GM10248 (cell line): ENCODE measurements around the gene ZBTB32.
A peak's percentile ranks its signal among the peaks of the same experiment; 100 is the strongest.

ENCODE experiments used
- CTCF ChIA-PET: fragments of 300-600 bp; sonication (Branson Sonifier 250); formaldehyde crosslinking; extraction: SDS; loops from one replicate; lab custom pipeline; 2021; ENCODE audit warnings: antibody characterized with exemption; lab: Yijun Ruan, JAX
- POLR2A ChIA-PET: fragments of 350-650 bp; sonication (Branson Sonifier 250); formaldehyde crosslinking; extraction: SDS; loops from one replicate; lab custom pipeline; 2020; ENCODE audit warnings: antibody characterized with exemption; lab: Yijun Ruan, JAX
- DNase-seq: peaks from one replicate; pipeline ENCODE4 v3.0.0; 2012; ENCODE audit errors: extremely low spot score
- TF ChIP-seq, protein P1 (sequence below): IDR thresholded peaks from 2 replicates; pipeline ENCODE4 v1.5.1; 2012; ENCODE audit warnings: mild to moderate bottlenecking, low read depth; ENCODE audit errors: extremely low read depth, missing control alignments, control extremely low read depth

ZBTB32 gene

DNA sequence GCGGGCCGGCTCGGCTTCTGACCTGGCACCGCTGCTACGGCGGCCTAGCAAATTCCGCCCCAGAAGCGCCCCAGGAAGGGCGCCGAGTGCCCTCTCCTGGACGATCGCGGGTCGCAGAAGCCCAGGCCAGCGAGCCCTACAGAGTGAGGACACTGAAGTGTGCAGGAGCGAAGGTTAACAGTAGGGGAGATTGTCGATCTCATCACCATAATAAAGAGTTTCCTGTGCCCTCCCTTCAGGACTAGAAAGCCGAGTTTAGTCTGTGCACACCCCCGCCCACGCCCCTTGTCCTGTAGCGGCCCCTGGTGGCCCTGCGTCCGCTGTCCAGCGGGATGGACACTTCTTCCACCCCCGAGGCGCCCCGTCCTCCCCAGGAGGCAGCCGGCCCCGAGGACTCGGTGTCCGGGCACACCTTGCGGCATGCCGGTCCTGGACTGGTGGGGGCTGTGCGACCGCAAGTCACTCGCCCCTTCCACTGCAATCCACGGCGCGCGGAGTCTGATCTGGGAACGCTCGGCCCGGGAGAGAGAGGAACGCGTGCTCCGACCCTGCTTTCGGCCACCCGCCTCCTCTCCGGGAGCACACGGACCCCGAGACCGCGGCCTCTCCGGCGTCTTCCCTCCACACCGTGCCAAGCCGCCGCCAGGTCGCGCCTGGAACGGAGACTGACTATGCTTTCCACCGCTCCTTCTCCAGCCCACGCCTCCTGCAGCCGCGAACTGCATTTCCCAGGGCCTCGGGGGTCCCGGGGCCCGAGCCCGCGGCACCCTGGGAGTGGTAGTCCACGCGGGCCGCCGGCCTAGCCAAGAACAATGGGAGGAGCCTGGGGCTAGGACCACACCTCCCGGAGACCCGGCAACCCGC lies 12.7 kb downstream of the ZBTB32 start:
- TF ChIP-seq, protein P1, sequence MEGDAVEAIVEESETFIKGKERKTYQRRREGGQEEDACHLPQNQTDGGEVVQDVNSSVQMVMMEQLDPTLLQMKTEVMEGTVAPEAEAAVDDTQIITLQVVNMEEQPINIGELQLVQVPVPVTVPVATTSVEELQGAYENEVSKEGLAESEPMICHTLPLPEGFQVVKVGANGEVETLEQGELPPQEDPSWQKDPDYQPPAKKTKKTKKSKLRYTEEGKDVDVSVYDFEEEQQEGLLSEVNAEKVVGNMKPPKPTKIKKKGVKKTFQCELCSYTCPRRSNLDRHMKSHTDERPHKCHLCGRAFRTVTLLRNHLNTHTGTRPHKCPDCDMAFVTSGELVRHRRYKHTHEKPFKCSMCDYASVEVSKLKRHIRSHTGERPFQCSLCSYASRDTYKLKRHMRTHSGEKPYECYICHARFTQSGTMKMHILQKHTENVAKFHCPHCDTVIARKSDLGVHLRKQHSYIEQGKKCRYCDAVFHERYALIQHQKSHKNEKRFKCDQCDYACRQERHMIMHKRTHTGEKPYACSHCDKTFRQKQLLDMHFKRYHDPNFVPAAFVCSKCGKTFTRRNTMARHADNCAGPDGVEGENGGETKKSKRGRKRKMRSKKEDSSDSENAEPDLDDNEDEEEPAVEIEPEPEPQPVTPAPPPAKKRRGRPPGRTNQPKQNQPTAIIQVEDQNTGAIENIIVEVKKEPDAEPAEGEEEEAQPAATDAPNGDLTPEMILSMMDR, result peak; percentile 78
- POLR2A ChIA-PET, result interaction anchor here (0.6 kb wide), 1 partner anchor 23 kb away, joined by 3 read pairs; no protein-coding TSS in a partner anchor

DNA sequence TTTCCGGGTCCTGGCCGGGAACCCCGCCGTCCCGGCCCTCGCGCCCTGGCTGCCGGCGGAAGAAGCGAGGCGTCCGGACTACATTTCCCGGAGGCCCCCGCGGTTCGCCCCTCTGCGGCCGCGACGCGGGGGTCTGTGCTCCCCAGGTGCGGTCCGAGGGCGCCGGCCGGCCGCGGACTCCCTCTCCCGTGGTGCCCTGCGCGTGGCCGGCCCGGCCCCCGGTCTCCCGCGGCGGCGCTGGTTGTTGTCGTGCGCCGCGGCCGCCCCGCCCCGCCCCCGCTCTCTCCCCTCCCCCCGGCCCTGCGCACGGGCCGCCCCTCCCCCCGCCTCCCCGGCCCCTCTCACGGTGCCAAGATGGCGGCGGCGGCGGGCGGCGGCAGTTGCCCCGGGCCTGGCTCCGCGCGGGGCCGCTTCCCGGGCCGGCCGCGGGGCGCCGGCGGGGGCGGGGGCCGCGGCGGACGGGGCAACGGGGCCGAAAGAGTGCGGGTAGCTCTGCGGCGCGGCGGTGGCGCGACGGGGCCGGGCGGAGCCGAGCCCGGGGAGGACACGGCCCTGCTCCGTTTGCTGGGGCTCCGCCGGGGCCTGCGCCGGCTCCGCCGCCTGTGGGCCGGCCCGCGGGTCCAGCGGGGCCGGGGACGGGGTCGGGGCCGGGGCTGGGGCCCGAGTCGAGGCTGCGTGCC lies 13.4 kb downstream of the ZBTB32 start, which contains the start of gene KMT2B:
Gene KMT2B (plus strand): TSS at position 339 of the 680 bp plus-strand sequence. CDS start 16 bp downstream, at position 355.
- ChIA-PET POLR2A (interaction anchor here (0.5 to 1.5 kb wide), 4 partner anchors 23 to 30 kb away, joined by 3 to 10 read pairs (median 4); partner anchors contain the start of genes IGFLR1 and LIN37), CTCF (interaction anchor here (1.0 to 1.6 kb wide), 3 partner anchors 22 to 25 kb away, joined by 3 to 4 read pairs (median 3); no protein-coding TSS in a partner anchor)
- DNase-seq, result peak; percentile 96
- TF ChIP-seq, protein P1, result no peak

More for the DNA sequence above, 12.7 kb downstream of the ZBTB32 start:
- peak; percentile 78 for DNase-seq
- CTCF ChIA-PET, result interaction anchor here (1.0 to 6.0 kb wide), 2 partner anchors 17 to 24 kb away, joined by 3 to 184 read pairs; partner anchors contain the start of gene ZBTB32

DNA sequence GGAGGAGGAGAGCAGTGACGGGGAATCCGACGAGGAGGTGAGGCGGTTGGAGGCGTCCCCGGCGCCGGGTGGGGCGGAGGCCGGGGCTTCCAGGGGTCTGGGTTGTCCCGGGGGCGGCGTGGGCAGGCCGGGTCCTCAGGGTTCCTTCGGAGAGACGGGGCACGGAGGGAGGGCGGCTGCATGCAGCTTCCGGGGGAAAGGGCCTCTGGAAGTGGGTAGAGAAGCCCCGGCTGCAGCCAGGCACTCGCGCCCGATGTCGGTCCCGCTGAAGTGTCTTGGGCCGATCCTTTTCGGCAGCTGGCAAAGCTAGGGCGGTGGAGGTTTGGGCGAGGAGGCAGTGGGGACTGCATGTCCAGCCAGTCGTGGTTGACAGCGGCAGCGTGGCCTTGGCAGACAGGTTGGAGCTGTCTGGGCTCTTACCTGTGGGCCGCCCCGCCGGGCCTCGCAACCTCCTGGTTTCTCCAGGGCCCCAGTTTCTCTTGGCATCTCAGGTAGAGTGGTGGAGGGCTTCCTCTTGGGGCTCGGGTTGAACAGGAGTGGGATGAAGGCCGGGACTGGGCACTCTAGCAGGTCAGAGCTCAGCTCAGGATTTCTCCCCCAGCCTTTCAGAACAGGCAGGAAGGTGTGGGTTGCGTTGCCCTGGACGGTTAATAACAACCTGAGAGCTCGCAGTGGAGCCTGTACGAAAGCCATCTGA lies 14.1 kb downstream of the ZBTB32 start:
- DNase-seq, result peak; percentile 57
- TF ChIP-seq, protein P1, result no peak
- ChIA-PET POLR2A (interaction anchor here (0.5 to 1.5 kb wide), 4 partner anchors 24 to 30 kb away, joined by 3 to 10 read pairs (median 4); partner anchors contain the start of genes IGFLR1 and LIN37), CTCF (interaction anchor here (0.8 to 1.6 kb wide), 6 partner anchors 12 to 26 kb away, joined by 3 to 4 read pairs (median 3); no protein-coding TSS in a partner anchor)

DNA sequence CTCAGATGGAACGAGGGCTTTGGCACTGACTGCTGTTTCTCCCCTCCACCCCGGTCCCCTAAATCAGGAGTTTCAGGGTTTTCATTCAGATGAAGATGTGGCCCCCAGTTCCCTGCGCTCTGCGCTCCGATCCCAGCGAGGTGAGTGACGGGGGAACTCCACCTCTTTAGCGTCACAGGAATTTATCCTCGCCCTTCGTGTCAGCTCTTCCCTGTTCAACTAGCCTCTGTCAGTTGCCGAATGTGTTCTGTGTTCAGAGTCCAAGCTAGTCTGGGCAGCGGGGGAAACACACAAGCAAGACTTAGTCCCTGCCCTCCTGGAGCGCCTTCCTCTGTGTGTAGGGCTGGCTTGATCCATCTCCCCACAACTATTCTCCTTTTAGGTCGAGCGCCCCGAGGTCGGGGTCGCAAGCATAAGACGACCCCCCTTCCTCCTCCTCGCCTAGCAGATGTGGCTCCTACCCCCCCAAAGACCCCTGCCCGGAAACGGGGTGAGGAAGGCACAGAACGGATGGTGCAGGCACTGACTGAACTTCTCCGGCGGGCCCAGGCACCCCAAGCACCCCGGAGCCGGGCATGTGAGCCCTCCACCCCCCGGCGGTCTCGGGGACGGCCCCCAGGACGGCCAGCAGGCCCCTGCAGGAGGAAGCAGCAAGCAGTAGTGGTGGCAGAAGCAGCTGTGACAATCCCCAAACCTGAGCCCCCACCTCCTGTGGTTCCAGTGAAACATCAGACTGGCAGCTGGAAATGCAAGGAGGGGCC lies 15.2 kb downstream of the ZBTB32 start:
- no peak for DNase-seq
- ChIA-PET CTCF (interaction anchor here (0.8 to 1.6 kb wide), 5 partner anchors 11 to 27 kb away, joined by 3 to 4 read pairs (median 3); no protein-coding TSS in a partner anchor), POLR2A (interaction anchor here (0.6 to 1.9 kb wide), 6 partner anchors 13 to 317 kb away, joined by 3 to 7 read pairs (median 4); partner anchors contain the start of genes IGFLR1 and LIN37)
- TF ChIP-seq, protein P1, result no peak

DNA sequence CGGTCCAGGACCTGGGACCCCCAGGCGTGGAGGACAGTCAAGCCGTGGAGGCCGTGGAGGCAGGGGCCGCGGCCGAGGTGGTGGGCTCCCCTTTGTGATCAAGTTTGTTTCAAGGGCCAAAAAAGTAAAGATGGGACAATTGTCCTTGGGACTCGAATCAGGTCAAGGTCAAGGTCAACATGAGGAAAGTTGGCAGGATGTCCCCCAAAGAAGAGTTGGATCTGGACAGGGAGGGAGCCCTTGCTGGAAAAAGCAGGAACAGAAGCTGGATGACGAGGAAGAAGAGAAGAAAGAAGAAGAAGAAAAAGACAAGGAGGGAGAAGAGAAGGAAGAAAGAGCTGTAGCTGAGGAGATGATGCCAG lies 15.8 kb downstream of the ZBTB32 start:
- POLR2A ChIA-PET, result interaction anchor here (0.9 to 1.9 kb wide), 3 partner anchors 12 to 21 kb away, joined by 3 to 7 read pairs (median 3); no protein-coding TSS in a partner anchor
- CTCF ChIA-PET, result no interaction called here
- no peak for DNase-seq
- TF ChIP-seq, protein P1, result no peak
